Measurements from ENCODE around the gene FHL2. TPM values are rescaled to one million over a fixed set of nuclear protein-coding genes. Genes with fewer than 3 reads are reported as not detected.

FHL2 gene
- total RNA-seq, 1 donor from 2014 or later: 2.3 TPM

GRCh38 chr2:105321875-105322646 is 76.8 kb downstream of the FHL2 start:
- Mint-ChIP-seq H3K27me3 (ENCODE audit: insufficient read depth) (no peaks in the 10 kb centered on the region), H3K4me3 (no peak overlapping the region), H3K27ac (no peak overlapping the region), H3K9me3 (no peaks in the 10 kb centered on the region), H3K36me3 (ENCODE audit: low read depth) (peaks cover 6% of the 10 kb centered on the region), H3K4me1 (ENCODE audit: low read depth) (peaks cover 26% of the 10 kb centered on the region)
- no peak for DNase-seq (ENCODE audit: low spot score)
- intact Hi-C loops (cut with micrococcal nuclease): no loop called here

GRCh38 chr2:105320651-105321215 is 78.1 kb downstream of the FHL2 start:
- peaks cover 26% of the 10 kb centered on the region for H3K4me1 Mint-ChIP-seq (ENCODE audit: low read depth)
- H3K9me3 Mint-ChIP-seq: no peaks in the 10 kb centered on the region
- no peak overlapping the region for H3K4me3 Mint-ChIP-seq
- intact Hi-C loops (cut with micrococcal nuclease): no loop called here
- no peak overlapping the region for H3K27ac Mint-ChIP-seq
- DNase-seq (ENCODE audit: low spot score): no peak
- peaks cover 6% of the 10 kb centered on the region for H3K36me3 Mint-ChIP-seq (ENCODE audit: low read depth)
- H3K27me3 Mint-ChIP-seq (ENCODE audit: insufficient read depth): no peaks in the 10 kb centered on the region

GRCh38 chr2:105317937-105318336 is 80.9 kb downstream of the FHL2 start:
- no peak overlapping the region for H3K27ac Mint-ChIP-seq
- H3K36me3 Mint-ChIP-seq (ENCODE audit: low read depth): peaks cover 5% of the 10 kb centered on the region
- no peaks in the 10 kb centered on the region for H3K27me3 Mint-ChIP-seq (ENCODE audit: insufficient read depth)
- no peaks in the 10 kb centered on the region for H3K9me3 Mint-ChIP-seq
- no peak for DNase-seq (ENCODE audit: low spot score)
- no peak overlapping the region for H3K4me3 Mint-ChIP-seq
- intact Hi-C loops (cut with micrococcal nuclease): no loop called here
- H3K4me1 Mint-ChIP-seq (ENCODE audit: low read depth): peaks cover 18% of the 10 kb centered on the region

GRCh38 chr2:105315314-105315713 is 83.5 kb downstream of the FHL2 start:
- H3K27ac Mint-ChIP-seq: no peak overlapping the region
- H3K9me3 Mint-ChIP-seq: no peaks in the 10 kb centered on the region
- H3K27me3 Mint-ChIP-seq (ENCODE audit: insufficient read depth): no peaks in the 10 kb centered on the region
- no peaks in the 10 kb centered on the region for H3K36me3 Mint-ChIP-seq (ENCODE audit: low read depth)
- H3K4me1 Mint-ChIP-seq (ENCODE audit: low read depth): peaks cover 10% of the 10 kb centered on the region
- no peak for DNase-seq (ENCODE audit: low spot score)
- H3K4me3 Mint-ChIP-seq: no peak overlapping the region
- intact Hi-C loops (cut with micrococcal nuclease): no loop called here

GRCh38 chr2:105313877-105314276 is 85.0 kb downstream of the FHL2 start:
- peaks cover 8% of the 10 kb centered on the region for H3K4me1 Mint-ChIP-seq (ENCODE audit: low read depth)
- no peaks in the 10 kb centered on the region for H3K27me3 Mint-ChIP-seq (ENCODE audit: insufficient read depth)
- no peaks in the 10 kb centered on the region for H3K36me3 Mint-ChIP-seq (ENCODE audit: low read depth)

More at GRCh38 chr2:105313877-105314276, 85.0 kb downstream of the FHL2 start:
- intact Hi-C loops (cut with micrococcal nuclease): no loop called here
- Mint-ChIP-seq H3K27ac (no peak overlapping the region), H3K9me3 (no peaks in the 10 kb centered on the region), H3K4me3 (no peak overlapping the region)
- no peak for DNase-seq (ENCODE audit: low spot score)

Other genes starting within 250 kb of the FHL2 start
- not detected in 2 replicates for gene GPR45, start 157.3 kb downstream of the FHL2 start, total RNA-seq
- 23.1 and 27.3 TPM in 2 replicates for gene TGFBRAP1, start 69.3 kb downstream of the FHL2 start, total RNA-seq
- gene C2orf49, start 61.5 kb downstream of the FHL2 start, total RNA-seq: 18.5 and 23.4 TPM in 2 replicates

All from activated T-helper 1 cell treated with anti-CD3 and anti-CD28 coated beads, Interleukin-12 subunit alpha, Interleukin-12 subunit beta, Interleukin-2, Interleukin-4 antibody, amounts not matched to agents 30 ng/mL and 10 ng/mL and 1 ng/mL, durations not matched to agents 14 hours and 24 hours and 36 hours (primary cell).